KBM-7 (cell line): ENCODE data around the gene PIN4.
"Not testable (repeated sequence)": the region's sequence is repeated elsewhere in the genome, so short reads cannot be mapped to it uniquely, and the experiment has no call there.

Experiments
- DNase-seq: peaks from one replicate; pipeline ENCODE4 v3.0.0-alpha.2; 2015
- in situ Hi-C: fragments of 300-500 bp; cut with MboI; formaldehyde crosslinking; loops from 2 replicates; pipeline ENCODE4 v1.14.3; 2020; ENCODE audit warnings: low sequenced_read_pairs, low pct_unique_long_range_greater_than_20kb, mixed read lengths

The PIN4 gene

GRCh38 chrX:72181178-72182125 is at the start of gene PIN4:
TSS of gene PIN4 (plus strand) at chrX:72181757. CDS start at chrX:72181786, 29 bp downstream.
- in situ Hi-C loops: no loop called here
- peak; percentile 100 for DNase-seq

GRCh38 chrX:72132456-72132855 is 49.1 kb upstream of the PIN4 start:
- in situ Hi-C loops: no loop called here

GRCh38 chrX:72133851-72134546 is 47.6 kb upstream of the PIN4 start:
- in situ Hi-C loops: no loop called here
- DNase-seq: no peak

More at GRCh38 chrX:72132456-72132855, 49.1 kb upstream of the PIN4 start:
- DNase-seq: no peak

GRCh38 chrX:72137846-72138495 is 43.6 kb upstream of the PIN4 start:
- no peak for DNase-seq
- in situ Hi-C loops: no loop called here

- in situ Hi-C loops: no loop called here
Observed at GRCh38 chrX:72139538-72139937, 42.0 kb upstream of the PIN4 start.

GRCh38 chrX:72141372-72142004 is 40.1 kb upstream of the PIN4 start:
- in situ Hi-C loops: no loop called here
- no peak for DNase-seq

More at GRCh38 chrX:72139538-72139937, 42.0 kb upstream of the PIN4 start:
- DNase-seq: no peak

- DNase-seq: peak; percentile 35
- in situ Hi-C loops: no loop called here
Observed at GRCh38 chrX:72142094-72142793, 39.3 kb upstream of the PIN4 start.

- in situ Hi-C loops: no loop called here
- DNase-seq: no peak
Observed at GRCh38 chrX:72142794-72143608, 38.6 kb upstream of the PIN4 start.

- DNase-seq: no peak
- in situ Hi-C loops: no loop called here
Observed at GRCh38 chrX:72143609-72143907, 38.0 kb upstream of the PIN4 start.

- DNase-seq: no peak
- in situ Hi-C loops: no loop called here
Observed at GRCh38 chrX:72145181-72145580, 36.4 kb upstream of the PIN4 start.

- in situ Hi-C loops: no loop called here
- DNase-seq: no peak
Observed at GRCh38 chrX:72146527-72146926, 35.0 kb upstream of the PIN4 start.

GRCh38 chrX:72158773-72159172 is 22.8 kb upstream of the PIN4 start:
- no peak for DNase-seq
- in situ Hi-C loops: no loop called here

- in situ Hi-C loops: no loop called here
- no peak for DNase-seq
Observed at GRCh38 chrX:72159769-72160168, 21.8 kb upstream of the PIN4 start.

- no peak for DNase-seq
Observed at GRCh38 chrX:72165551-72165950, 16.0 kb upstream of the PIN4 start.

GRCh38 chrX:72169008-72169728 is 12.4 kb upstream of the PIN4 start:
- in situ Hi-C loops: no loop called here
- no peak for DNase-seq

More at GRCh38 chrX:72165551-72165950, 16.0 kb upstream of the PIN4 start:
- in situ Hi-C loops: no loop called here

- in situ Hi-C loops, DNase-seq: not testable (repeated sequence)
Observed at GRCh38 chrX:72176289-72176688, 5.3 kb upstream of the PIN4 start.

- in situ Hi-C loops: no loop called here
- no peak for DNase-seq
Observed at GRCh38 chrX:72176981-72177380, 4.6 kb upstream of the PIN4 start.
